HL-60 (cell line): Measurements from ENCODE around the gene TGFB3.

Experiments used
- DNase-seq, 2 experiments: peaks; one replicate each; pipeline ENCODE4 v3.0.0-alpha.2; 2010 to 2020; ENCODE audit warnings: low read depth in 1 of 2, low spot score in 1 of 2
- H3K27ac ChIP-seq: fragments of 250-450 bp; sonication (Bioruptor Pico); replicated peaks from 2 replicates; pipeline ENCODE4 v1.5.1; 2020; ENCODE audit warnings: mild to moderate bottlenecking, moderate library complexity
- H3K27me3 ChIP-seq: fragments of 250-450 bp; sonication (Bioruptor Pico); 2 replicates; pipeline ENCODE4 v1.5.1; 2021; ENCODE audit warnings: mild to moderate bottlenecking, moderate library complexity; ENCODE audit not compliant: insufficient read depth, poor library complexity, severe bottlenecking
- H3K4me3 ChIP-seq: replicated peaks from 2 replicates; pipeline ENCODE4 v1.5.1; 2011; ENCODE audit warnings: mild to moderate bottlenecking, control low read depth, low read length; ENCODE audit not compliant: insufficient read depth
- GABPA ChIP-seq: IDR thresholded peaks from 2 replicates; pipeline ENCODE4 v1.6.1; 2012; ENCODE audit warnings: low read depth
- POLR2AphosphoS5 ChIP-seq: IDR thresholded peaks from 2 replicates; pipeline ENCODE4 v1.6.1; 2012; ENCODE audit warnings: low read depth
- REST ChIP-seq: IDR thresholded peaks from 2 replicates; pipeline ENCODE4 v1.6.1; 2012; ENCODE audit warnings: low read depth; ENCODE audit not compliant: insufficient replicate concordance
- SPI1 ChIP-seq: IDR thresholded peaks from 2 replicates; pipeline ENCODE4 v1.6.1; 2012; ENCODE audit warnings: low read depth, mild to moderate bottlenecking, borderline replicate concordance
- TF ChIP-seq, protein P1 (sequence below): IDR thresholded peaks from one replicate; pipeline ENCODE4 v1.5.1; 2011; ENCODE audit warnings: low read length, control low read depth, inconsistent platforms; ENCODE audit not compliant: insufficient read depth

The TGFB3 gene

DNA sequence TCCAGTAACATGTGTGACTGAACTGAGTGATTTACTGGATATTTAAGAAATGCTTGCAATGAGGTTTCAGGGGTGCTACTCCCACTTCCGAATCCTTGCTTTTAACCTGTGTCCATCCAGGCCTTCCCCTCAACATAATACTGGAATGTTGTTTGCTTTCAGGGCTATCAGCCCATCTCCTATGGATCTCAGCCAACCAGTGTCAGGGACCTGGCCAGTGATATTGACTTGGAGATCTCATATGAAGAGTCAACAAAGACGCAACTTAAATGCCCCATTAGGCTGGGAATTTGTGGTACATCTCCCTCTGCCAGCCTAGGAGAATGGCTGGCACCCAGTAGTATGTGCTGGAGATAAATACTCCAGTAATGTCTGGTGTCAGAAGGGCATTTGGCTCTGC, 2.9 kb upstream of the TGFB3 start:
- H3K4me3 ChIP-seq = no peak overlapping the region
- H3K27me3 ChIP-seq = no peaks in the 10 kb centered on the region
- H3K27ac ChIP-seq = no peak overlapping the region
- no peak for TF ChIP-seq SPI1
- TF ChIP-seq REST = no peak
- TF ChIP-seq GABPA = no peak
- TF ChIP-seq POLR2AphosphoS5 = no peak
- TF ChIP-seq, protein P1, sequence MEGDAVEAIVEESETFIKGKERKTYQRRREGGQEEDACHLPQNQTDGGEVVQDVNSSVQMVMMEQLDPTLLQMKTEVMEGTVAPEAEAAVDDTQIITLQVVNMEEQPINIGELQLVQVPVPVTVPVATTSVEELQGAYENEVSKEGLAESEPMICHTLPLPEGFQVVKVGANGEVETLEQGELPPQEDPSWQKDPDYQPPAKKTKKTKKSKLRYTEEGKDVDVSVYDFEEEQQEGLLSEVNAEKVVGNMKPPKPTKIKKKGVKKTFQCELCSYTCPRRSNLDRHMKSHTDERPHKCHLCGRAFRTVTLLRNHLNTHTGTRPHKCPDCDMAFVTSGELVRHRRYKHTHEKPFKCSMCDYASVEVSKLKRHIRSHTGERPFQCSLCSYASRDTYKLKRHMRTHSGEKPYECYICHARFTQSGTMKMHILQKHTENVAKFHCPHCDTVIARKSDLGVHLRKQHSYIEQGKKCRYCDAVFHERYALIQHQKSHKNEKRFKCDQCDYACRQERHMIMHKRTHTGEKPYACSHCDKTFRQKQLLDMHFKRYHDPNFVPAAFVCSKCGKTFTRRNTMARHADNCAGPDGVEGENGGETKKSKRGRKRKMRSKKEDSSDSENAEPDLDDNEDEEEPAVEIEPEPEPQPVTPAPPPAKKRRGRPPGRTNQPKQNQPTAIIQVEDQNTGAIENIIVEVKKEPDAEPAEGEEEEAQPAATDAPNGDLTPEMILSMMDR = no peak
- no peak for DNase-seq

- H3K4me3 ChIP-seq = peak overlapping the region; percentile 38
- no peaks in the 10 kb centered on the region for H3K27me3 ChIP-seq
- no peak for DNase-seq
- TF ChIP-seq GABPA = no peak
- no peak for TF ChIP-seq REST
- TF ChIP-seq, protein P1 = no peak
- H3K27ac ChIP-seq = no peak overlapping the region
These were observed 1.2 kb upstream of the TGFB3 start for GRCh38 chr14:75983019-75983358.

- H3K27ac ChIP-seq = no peak overlapping the region
- H3K27me3 ChIP-seq = no peaks in the 10 kb centered on the region
- H3K4me3 ChIP-seq = peak overlapping the region; percentile 50
- TF ChIP-seq, protein P1 = no peak
- no peak for TF ChIP-seq GABPA
- TF ChIP-seq SPI1 = no peak
- TF ChIP-seq REST = no peak
- no peak for TF ChIP-seq POLR2AphosphoS5
- peak in 1 of 2 experiments; percentile 58 for DNase-seq
These were observed 647 bp upstream of the TGFB3 start for GRCh38 chr14:75982266-75983018.
